ENCODE data around the gene NEDD9.

The NEDD9 gene

DNA sequence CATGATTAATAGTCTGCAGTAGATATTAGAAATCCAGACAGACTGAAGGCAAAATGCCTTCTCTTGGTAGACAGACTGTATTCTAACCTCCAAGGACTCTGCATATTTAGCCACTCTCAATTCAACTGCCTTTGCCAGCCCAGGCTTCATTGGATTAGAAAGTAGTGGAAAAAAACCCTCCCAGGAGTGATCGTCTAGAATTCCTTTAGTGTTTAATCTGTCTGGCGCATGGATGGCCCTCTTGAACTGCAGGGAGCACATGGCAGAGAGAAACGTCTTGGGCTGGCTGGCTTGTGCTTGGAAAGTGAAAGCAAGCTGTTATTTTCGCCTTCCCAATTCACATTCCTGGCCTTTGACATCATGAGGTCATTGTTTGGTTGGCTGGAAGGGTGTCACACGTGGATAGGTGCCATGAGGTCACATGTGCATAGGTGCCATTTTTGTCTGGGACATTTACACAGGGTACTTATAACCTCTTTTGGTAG is 30.9 kb upstream of the NEDD9 start:
- ChIA-PET CTCF (interaction anchor here (1.4 to 4.9 kb wide), 4 partner anchors 12 to 233 kb away, joined by 4 to 27 read pairs (median 9); no protein-coding TSS in a partner anchor), POLR2A (no interaction called here)

GRCh38 chr6:11262242-11262641 is 29.8 kb upstream of the NEDD9 start:
- no peak for DNase-seq (ENCODE audit: extremely low spot score)
- ChIA-PET POLR2A (no interaction called here), CTCF (interaction anchor here (0.9 to 4.9 kb wide), 5 partner anchors 9 to 268 kb away, joined by 3 to 27 read pairs (median 6); no protein-coding TSS in a partner anchor)
- no peak for TF ChIP-seq CTCF (IDR thresholded peaks at IDR 0.05; ENCODE audit: control extremely low read depth, extremely low read depth, low read depth, missing control alignments)

More for the DNA sequence above, 30.9 kb upstream of the NEDD9 start:
- DNase-seq (ENCODE audit: extremely low spot score): no peak
- TF ChIP-seq CTCF (IDR thresholded peaks at IDR 0.05; ENCODE audit: control extremely low read depth, extremely low read depth, low read depth, missing control alignments): no peak

DNA sequence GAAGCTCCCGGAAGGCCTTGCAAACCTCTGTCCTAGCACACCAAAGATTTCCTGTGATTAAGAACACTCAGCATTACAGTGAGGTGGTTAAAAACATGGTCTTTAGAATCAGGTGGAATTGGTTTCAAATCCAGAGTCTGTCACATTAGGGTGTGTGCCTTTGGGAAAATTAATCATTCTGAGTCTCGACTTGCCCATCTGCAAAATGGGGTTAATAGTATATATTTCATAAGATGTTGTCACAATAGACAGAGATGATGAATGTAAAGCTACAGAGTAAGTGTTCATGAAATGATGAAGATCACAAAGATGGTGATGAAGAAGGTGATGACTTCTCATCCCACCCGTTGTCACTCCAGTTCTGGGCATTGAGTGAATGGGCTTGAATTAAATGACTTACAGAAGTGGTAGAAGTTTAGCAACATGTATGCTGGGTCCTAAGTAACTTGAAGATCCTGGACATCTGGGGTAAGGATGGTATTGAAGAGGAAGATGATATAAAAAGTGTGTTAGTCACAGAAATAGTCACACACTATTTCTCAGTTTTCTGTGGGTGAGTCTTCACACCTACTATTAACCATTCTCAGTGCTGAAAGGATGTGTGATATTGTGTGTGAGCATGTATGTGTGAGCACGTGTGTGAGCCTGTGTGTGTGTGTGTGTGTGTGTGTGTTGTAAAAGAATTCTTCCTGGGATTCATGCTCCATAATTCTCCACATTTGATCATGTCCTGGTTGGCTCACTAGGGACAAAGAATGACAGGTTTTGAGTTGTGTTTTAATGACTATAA is 28.0 kb upstream of the NEDD9 start:
- no peak for DNase-seq (ENCODE audit: extremely low spot score)
- no peak for TF ChIP-seq CTCF (IDR thresholded peaks at IDR 0.05; ENCODE audit: control extremely low read depth, extremely low read depth, low read depth, missing control alignments)
- ChIA-PET CTCF (interaction anchor here (1.3 to 4.9 kb wide), 2 partner anchors 16 to 28 kb away, joined by 4 to 27 read pairs; no protein-coding TSS in a partner anchor), POLR2A (no interaction called here)

- ChIA-PET CTCF (interaction anchor here (0.7 to 1.6 kb wide), 7 partner anchors 12 to 209 kb away, joined by 3 to 5 read pairs (median 3); no protein-coding TSS in a partner anchor), POLR2A (no interaction called here)
- no peak for TF ChIP-seq CTCF (IDR thresholded peaks at IDR 0.05; ENCODE audit: control extremely low read depth, extremely low read depth, low read depth, missing control alignments)
- no peak for DNase-seq (ENCODE audit: extremely low spot score)
Observed at GRCh38 chr6:11258260-11259237, 26.1 kb upstream of the NEDD9 start.

GRCh38 chr6:11255610-11256009 is 23.1 kb upstream of the NEDD9 start:
- no peak for DNase-seq (ENCODE audit: extremely low spot score)
- TF ChIP-seq CTCF (IDR thresholded peaks at IDR 0.05; ENCODE audit: control extremely low read depth, extremely low read depth, low read depth, missing control alignments): no peak
- ChIA-PET POLR2A (no interaction called here), CTCF (interaction anchor here (2.4 to 2.5 kb wide), 2 partner anchors 10 to 241 kb away, joined by 9 to 10 read pairs; no protein-coding TSS in a partner anchor)

DNA sequence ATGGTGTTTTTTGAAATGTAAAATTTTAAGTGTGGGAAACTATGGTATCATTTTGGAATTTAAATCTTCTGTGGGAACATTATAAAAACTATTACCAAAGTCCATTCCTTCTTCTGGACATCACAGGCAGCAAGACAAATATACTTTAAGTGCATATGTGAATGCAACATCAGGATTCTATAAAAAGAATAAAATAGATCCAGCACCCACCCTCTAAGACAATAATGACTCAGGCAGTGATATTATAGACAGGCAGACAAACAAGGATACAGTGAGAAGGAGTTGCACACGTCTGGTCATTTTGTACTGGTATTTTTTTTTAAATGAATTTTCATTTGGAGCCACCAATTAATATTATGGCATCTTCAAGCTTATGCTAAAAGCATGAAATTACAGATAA is 21.1 kb upstream of the NEDD9 start:
- TF ChIP-seq CTCF (IDR thresholded peaks at IDR 0.05; ENCODE audit: control extremely low read depth, extremely low read depth, low read depth, missing control alignments): no peak
- no peak for DNase-seq (ENCODE audit: extremely low spot score)
- ChIA-PET POLR2A (no interaction called here), CTCF (interaction anchor here (2.4 kb wide), 1 partner anchor 8 kb away, joined by 10 read pairs; no protein-coding TSS in a partner anchor)
